DMS114 treated with DMSO at 0.1 percent for 48 hours (cell line): ENCODE results near the gene MARCHF7.

Experiments
- DNase-seq: peaks from one replicate; lab custom pipeline; 2025; ENCODE audit not compliant: unreplicated experiment; lab: John Stamatoyannopoulos, UW

The MARCHF7 gene

DNA sequence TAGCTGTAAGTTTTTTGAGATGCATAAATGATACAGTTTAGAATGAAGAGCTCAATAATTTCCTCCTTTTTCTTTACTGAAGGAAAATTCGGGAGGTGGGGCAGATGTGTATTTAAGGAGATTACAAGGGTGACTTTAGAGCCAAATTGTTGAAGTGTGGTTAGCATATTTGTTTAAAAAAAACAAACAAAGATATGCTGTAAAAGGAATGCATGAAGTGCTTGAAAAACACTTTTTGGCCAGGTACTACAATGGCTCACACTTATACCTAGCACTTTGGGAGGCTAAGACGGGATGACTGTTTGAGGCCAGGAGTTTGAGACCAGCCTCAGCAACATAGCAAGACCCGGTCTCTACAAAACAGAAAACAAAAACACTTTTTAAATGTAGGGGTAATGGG lies 47.3 kb downstream of the MARCHF7 start:
- DNase-seq: no peak

DNA sequence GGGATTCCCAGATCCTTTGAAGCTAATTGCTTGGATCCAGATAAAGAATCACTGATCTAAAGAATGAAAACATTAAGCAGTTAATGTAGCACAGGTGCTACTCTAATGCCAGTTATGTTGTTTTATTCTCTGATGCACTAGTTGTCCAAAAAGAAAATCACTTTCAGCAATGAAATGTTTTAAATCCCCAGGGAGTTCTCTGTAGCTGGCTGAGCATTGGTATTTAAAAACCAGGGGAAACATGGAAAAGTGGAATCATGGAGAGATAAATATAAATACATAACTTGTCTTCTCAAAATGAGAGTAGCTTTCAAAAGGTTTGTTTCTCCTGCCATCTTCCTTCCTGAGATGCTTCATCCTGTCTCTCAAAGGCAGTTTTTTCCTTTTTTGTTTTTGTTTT lies 48.0 kb downstream of the MARCHF7 start:
- DNase-seq: no peak

DNA sequence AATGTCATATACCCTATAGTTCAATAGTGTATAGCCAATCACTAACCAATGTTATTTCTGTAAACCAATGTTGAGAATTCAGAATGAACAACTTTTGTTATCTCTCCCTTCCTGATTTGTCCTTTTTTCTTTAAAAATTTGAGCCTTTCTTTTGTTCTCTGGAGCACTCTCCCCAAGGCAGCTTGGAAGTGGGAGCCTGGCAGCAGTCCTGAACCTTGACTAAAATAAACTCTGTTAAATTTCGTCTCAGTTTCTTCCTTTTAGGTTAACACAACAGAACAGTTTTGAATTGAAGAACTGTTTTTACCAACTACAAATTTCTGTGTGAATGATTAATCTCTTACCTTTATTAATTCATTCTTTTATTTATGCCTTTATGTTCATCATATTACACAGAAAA lies 49.8 kb downstream of the MARCHF7 start:
- DNase-seq: no peak
